ENCODE measurements around the gene SGCE.

The SGCE gene

GRCh38 chr7:94590526-94591162, 65.3 kb downstream of the SGCE start:
- TF ChIP-seq FOXP2 (optimal IDR thresholded peaks at IDR 0.05; ENCODE audit: borderline replicate concordance, extremely low read depth, extremely low read length, insufficient read depth): no peak
- no peak for TF ChIP-seq REST (IDR thresholded peaks at IDR 0.05; ENCODE audit: insufficient read depth in 1 of 2, low read depth in 2 of 2, low read length in 2 of 2)
- TF ChIP-seq POLR2AphosphoS5 (IDR thresholded peaks at IDR 0.05; ENCODE audit: low read depth, low read length): no peak
- no peak for TF ChIP-seq SIN3A (IDR thresholded peaks at IDR 0.05; ENCODE audit: borderline replicate concordance, insufficient read depth, low read length)
- TF ChIP-seq TAF1 (IDR thresholded peaks at IDR 0.05; ENCODE audit: borderline replicate concordance, insufficient read depth, low read length): no peak

GRCh38 chr7:94588075-94588474, 67.9 kb downstream of the SGCE start:
- no peak for TF ChIP-seq FOXP2 (optimal IDR thresholded peaks at IDR 0.05; ENCODE audit: borderline replicate concordance, extremely low read depth, extremely low read length, insufficient read depth)

- TF ChIP-seq POLR2AphosphoS5 (IDR thresholded peaks at IDR 0.05; ENCODE audit: low read depth, low read length): no peak
- no peak for TF ChIP-seq TAF1 (IDR thresholded peaks at IDR 0.05; ENCODE audit: borderline replicate concordance, insufficient read depth, low read length)
- no peak for TF ChIP-seq SIN3A (IDR thresholded peaks at IDR 0.05; ENCODE audit: borderline replicate concordance, insufficient read depth, low read length)
- no peak for TF ChIP-seq REST (IDR thresholded peaks at IDR 0.05; ENCODE audit: insufficient read depth in 1 of 2, low read depth in 2 of 2, low read length in 2 of 2)
- TF ChIP-seq FOXP2 (optimal IDR thresholded peaks at IDR 0.05; ENCODE audit: borderline replicate concordance, extremely low read depth, extremely low read length, insufficient read depth): no peak
These were observed 71.8 kb downstream of the SGCE start for GRCh38 chr7:94584113-94584512.

- no peak for TF ChIP-seq TAF1 (IDR thresholded peaks at IDR 0.05; ENCODE audit: borderline replicate concordance, insufficient read depth, low read length)
- no peak for TF ChIP-seq REST (IDR thresholded peaks at IDR 0.05; ENCODE audit: insufficient read depth in 1 of 2, low read depth in 2 of 2, low read length in 2 of 2)
- no peak for TF ChIP-seq POLR2AphosphoS5 (IDR thresholded peaks at IDR 0.05; ENCODE audit: low read depth, low read length)
- TF ChIP-seq FOXP2 (optimal IDR thresholded peaks at IDR 0.05; ENCODE audit: borderline replicate concordance, extremely low read depth, extremely low read length, insufficient read depth): no peak
- no peak for TF ChIP-seq SIN3A (IDR thresholded peaks at IDR 0.05; ENCODE audit: borderline replicate concordance, insufficient read depth, low read length)
These were observed 75.3 kb downstream of the SGCE start for GRCh38 chr7:94580601-94581000.

- no peak for TF ChIP-seq TAF1 (IDR thresholded peaks at IDR 0.05; ENCODE audit: borderline replicate concordance, insufficient read depth, low read length)
- no peak for TF ChIP-seq FOXP2 (optimal IDR thresholded peaks at IDR 0.05; ENCODE audit: borderline replicate concordance, extremely low read depth, extremely low read length, insufficient read depth)
- no peak for TF ChIP-seq POLR2AphosphoS5 (IDR thresholded peaks at IDR 0.05; ENCODE audit: low read depth, low read length)
- TF ChIP-seq SIN3A (IDR thresholded peaks at IDR 0.05; ENCODE audit: borderline replicate concordance, insufficient read depth, low read length): no peak
- no peak for TF ChIP-seq REST (IDR thresholded peaks at IDR 0.05; ENCODE audit: insufficient read depth in 1 of 2, low read depth in 2 of 2, low read length in 2 of 2)
These were observed 76.5 kb downstream of the SGCE start for GRCh38 chr7:94579470-94579869.
